CD4-positive, alpha-beta T cell treated with Interleukin-6 for 4 hours (primary cell): ENCODE measurements around the gene LGR5.

Experiments used
- DNase-seq: peaks from one replicate; pipeline ENCODE4 v3.0.0-alpha.2; 2020; ENCODE audit warnings: mixed read lengths

LGR5 gene, protein sequence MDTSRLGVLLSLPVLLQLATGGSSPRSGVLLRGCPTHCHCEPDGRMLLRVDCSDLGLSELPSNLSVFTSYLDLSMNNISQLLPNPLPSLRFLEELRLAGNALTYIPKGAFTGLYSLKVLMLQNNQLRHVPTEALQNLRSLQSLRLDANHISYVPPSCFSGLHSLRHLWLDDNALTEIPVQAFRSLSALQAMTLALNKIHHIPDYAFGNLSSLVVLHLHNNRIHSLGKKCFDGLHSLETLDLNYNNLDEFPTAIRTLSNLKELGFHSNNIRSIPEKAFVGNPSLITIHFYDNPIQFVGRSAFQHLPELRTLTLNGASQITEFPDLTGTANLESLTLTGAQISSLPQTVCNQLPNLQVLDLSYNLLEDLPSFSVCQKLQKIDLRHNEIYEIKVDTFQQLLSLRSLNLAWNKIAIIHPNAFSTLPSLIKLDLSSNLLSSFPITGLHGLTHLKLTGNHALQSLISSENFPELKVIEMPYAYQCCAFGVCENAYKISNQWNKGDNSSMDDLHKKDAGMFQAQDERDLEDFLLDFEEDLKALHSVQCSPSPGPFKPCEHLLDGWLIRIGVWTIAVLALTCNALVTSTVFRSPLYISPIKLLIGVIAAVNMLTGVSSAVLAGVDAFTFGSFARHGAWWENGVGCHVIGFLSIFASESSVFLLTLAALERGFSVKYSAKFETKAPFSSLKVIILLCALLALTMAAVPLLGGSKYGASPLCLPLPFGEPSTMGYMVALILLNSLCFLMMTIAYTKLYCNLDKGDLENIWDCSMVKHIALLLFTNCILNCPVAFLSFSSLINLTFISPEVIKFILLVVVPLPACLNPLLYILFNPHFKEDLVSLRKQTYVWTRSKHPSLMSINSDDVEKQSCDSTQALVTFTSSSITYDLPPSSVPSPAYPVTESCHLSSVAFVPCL

GRCh38 chr12:71439613-71440344, at the start of gene LGR5:
LGR5 (plus strand) TSS chr12:71439798; CDS start chr12:71440081, 283 bp downstream.
- DNase-seq, result no peak

DNA sequence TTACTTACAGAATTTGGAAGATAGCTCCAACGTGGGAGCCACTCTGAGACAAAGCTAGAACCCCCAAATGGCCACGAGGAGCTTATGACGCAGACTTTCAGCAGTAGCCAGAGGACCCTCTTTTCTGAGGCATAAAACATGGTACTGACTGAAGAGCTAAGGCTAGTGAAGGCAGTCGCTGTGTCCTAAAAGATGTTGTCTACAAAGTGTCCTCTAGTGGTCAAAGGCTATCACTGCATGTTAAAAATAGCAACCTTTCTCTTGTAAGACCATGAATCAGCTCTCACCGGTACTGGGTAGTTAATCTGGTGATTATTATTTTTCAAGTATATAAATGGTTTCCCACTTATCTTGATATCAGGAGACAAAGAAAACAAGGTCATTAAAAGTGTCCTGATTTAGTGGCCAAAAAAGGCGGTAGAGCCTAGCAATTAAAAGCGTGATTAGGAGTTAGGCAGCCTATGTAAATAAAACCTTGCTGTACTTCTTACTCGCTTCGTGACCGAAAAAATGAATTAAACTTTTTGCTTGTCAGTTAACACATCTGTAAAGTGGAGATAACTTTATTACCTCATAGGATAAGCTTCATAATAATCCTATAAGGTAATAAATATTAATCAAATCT, 47.0 kb upstream of the LGR5 start:
- DNase-seq, result peak; percentile 2

- DNase-seq, result no peak
These were observed 46.0 kb upstream of the LGR5 start for GRCh38 chr12:71393625-71394024.

DNA sequence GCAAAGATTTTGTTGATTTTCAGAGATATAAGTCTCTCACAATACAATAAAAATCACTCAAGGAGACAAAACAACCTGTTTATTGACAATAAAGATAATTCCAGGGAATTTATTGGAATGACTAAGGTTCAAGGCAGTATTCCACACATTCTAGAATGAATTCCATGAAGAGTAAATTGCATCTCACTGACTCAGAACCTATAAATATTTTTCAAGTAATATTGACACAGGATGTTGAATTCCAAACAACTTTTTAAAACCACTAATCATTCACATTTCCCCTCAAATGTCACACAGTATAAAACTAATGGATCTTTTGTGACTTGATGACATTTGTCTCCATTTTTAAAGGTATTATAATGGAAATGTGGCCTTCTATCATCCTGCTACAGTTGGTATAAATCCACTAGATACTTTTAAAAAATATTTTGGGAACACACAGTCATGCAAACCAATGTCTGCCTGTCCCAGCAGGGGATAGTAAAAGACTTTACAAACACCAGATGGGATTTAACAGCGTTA, 42.1 kb upstream of the LGR5 start:
- DNase-seq, result no peak

DNA sequence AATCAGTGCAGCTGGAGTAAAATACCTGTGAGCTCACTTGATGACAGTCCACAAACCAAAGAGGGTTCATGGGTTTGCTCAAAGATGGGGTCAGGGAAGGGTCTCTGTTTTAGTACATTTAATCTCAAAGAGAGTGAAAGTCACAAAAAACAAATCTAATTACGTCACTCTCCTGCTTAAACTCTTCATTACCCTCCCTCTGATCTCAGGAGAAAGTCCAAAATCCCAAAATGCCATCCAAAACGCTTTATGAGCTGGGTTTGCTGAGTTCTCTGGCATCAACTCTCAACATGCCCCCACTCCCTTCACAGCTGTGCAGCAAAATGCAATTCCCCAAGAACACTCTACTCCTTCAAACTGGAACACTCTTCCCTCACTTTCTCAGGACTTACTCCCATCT, 40.4 kb upstream of the LGR5 start:
- no peak for DNase-seq

- no peak for DNase-seq
These were observed 39.1 kb upstream of the LGR5 start for GRCh38 chr12:71400481-71400880.

GRCh38 chr12:71405884-71406283, 33.7 kb upstream of the LGR5 start:
- no peak for DNase-seq

- DNase-seq, result no peak
These were observed 31.9 kb upstream of the LGR5 start for GRCh38 chr12:71407732-71408131.

DNA sequence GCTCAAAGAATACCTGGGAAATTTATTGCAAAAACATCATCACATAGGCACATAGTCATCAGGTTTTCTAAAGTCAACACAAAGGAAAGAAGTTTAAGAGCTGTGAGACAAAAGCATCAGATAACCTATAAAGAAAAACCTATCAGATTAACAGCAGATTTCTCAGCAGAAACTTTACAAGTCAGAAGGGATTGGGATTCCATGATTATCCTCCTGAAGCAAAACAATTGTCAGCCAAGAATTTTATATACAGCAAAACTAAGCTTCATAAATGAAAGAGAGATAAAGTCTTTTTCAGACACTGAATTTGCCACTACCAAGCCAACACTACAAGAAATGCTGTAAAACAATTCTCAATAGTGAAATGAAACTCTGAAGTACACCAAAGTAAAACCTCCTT, 28.8 kb upstream of the LGR5 start:
- DNase-seq, result no peak

- no peak for DNase-seq
These were observed 28.0 kb upstream of the LGR5 start for GRCh38 chr12:71411635-71412034.

GRCh38 chr12:71415336-71416231, 24.0 kb upstream of the LGR5 start:
- DNase-seq, result peak; percentile 26

DNA sequence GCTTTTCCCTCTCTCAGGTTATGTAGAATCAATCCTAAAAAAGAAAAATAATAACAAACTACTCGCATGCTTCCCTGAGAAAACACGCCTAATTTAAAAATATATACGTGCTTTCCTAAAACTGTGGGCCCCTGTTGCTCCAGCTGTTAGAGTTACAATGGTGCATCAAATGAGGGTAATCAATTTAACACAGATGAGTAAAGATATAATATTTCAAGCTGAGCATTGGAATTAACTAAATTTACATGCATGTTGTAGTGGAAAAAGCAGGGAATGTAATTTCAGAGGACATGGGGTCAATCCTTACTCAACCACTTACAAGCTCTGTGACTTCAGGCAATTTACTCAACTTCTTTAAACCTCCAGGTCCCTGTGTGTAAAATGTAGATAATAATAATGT, 22.4 kb upstream of the LGR5 start:
- no peak for DNase-seq

- DNase-seq, result no peak
These were observed 18.7 kb upstream of the LGR5 start for GRCh38 chr12:71420775-71421406.

DNA sequence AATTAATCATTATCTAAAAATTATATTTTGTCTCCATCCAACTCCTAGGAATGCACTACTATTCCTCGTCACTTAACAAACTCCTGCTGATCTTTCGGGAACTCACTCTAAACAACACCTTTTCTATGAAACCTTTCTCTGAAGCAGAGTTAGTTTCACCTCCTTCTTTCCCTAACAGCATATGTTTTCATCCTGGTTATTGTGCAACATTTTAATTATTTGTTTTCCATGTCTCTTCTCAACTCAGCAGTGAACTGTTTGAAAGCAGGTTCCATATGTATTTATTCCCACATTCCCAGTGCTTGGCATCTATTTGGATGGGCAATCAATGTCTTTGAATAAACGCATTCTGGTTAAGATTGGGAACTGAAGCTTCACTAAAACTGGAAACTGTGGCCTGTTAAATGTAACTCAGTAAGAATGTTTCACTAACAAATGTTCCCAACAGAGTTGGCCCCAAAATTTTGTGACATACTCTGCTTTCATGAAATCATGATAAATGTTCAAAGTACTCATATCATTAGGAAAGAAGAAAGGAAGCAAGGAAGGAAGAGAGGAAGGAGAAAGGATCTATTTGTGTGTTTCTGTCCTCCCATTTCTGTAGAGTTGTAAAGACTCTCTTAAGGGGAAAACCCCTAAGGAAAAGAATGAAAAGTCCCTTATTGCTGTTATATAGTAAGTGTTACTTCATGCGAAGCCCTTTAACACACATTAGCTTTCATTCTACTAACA, 13.9 kb upstream of the LGR5 start:
- no peak for DNase-seq

GRCh38 chr12:71426300-71427047, 13.1 kb upstream of the LGR5 start:
- DNase-seq, result no peak

GRCh38 chr12:71430756-71431155, 8.8 kb upstream of the LGR5 start:
- DNase-seq, result no peak

- no peak for DNase-seq
These were observed 7.6 kb upstream of the LGR5 start for GRCh38 chr12:71431991-71432390.

DNA sequence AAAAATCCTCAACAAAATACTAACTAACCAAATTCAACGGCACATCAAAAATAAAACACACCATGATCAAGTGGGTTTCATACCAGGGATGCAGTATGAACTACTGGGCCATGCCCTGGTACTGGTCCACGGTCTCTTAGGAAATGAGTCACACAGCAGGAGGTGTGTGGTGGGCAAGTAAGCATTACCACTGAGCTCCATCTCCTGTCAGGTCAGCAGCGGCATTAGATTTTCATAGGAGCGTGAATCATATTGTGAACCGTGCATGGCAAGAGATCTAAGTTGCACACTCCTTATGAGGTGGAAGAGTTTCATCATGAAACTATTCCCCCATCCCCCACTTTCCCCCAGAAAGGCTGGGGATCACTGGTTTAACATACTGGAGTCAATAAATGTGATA, 6.7 kb upstream of the LGR5 start:
- no peak for DNase-seq

DNA sequence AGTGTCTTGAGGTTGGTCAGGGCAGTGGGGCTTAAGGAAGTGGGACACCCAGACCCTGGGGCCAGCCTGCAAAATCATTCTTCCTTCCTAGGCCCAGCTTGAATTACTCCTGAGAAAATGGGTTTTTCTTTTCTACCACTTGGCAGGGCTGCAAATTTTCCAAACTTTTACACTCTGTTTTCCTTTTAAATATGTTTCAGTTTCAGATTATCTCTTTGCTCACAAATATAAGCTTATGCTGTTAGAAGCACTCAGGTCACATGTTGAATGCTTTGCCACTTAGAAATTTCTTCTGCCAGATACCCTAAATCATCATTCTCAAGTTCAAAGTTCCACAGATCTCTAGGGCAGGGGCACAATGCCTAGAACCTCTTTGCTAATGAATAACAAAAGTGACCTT, 2.9 kb upstream of the LGR5 start:
- DNase-seq, result no peak
